Adipocyte (in vitro differentiated cells): ENCODE results near the gene PLA2G4D.

Experiments
- DNase-seq: peaks from one replicate; pipeline ENCODE4 v3.0.0-alpha.2; 2015; ENCODE audit warnings: low read depth
- H3K27me3 ChIP-seq: replicated peaks from 2 replicates; pipeline ENCODE4 v1.7.0; 2013; ENCODE audit warnings: mild to moderate bottlenecking, low read length, moderate library complexity; ENCODE audit not compliant: control insufficient read depth, insufficient read depth
- H3K36me3 ChIP-seq: 2 replicates; pipeline ENCODE4 v1.7.0; 2013; ENCODE audit warnings: low read length, mild to moderate bottlenecking, moderate library complexity; ENCODE audit not compliant: control insufficient read depth, insufficient read depth, severe bottlenecking
- H3K4me1 ChIP-seq: 2 replicates; pipeline ENCODE4 v1.7.0; 2013; ENCODE audit warnings: mild to moderate bottlenecking, low read length, moderate library complexity; ENCODE audit not compliant: control insufficient read depth, insufficient read depth
- H3K4me3 ChIP-seq: 2 replicates; pipeline ENCODE4 v1.7.0; 2013; ENCODE audit warnings: mild to moderate bottlenecking, low read length, moderate library complexity
- H3K9ac ChIP-seq: 2 replicates; pipeline ENCODE4 v1.7.0; 2013; ENCODE audit warnings: mild to moderate bottlenecking, low read length, moderate library complexity
- H3K9me3 ChIP-seq: 2 replicates; pipeline ENCODE4 v1.7.0; 2013; ENCODE audit warnings: mild to moderate bottlenecking, low read length, moderate library complexity; ENCODE audit not compliant: control insufficient read depth

The PLA2G4D gene

GRCh38 chr15:42087926-42088800 lies 6.2 kb downstream of the PLA2G4D start:
- peaks cover 5% of the 10 kb centered on the region for H3K4me1 ChIP-seq
- DNase-seq, result no peak
- no peaks in the 10 kb centered on the region for H3K9me3 ChIP-seq
- no peaks in the 10 kb centered on the region for H3K36me3 ChIP-seq
- H3K4me3 ChIP-seq, result no peak overlapping the region
- H3K27me3 ChIP-seq, result peaks cover 79% of the 10 kb centered on the region
- no peak overlapping the region for H3K9ac ChIP-seq

GRCh38 chr15:42087460-42087859 lies 6.9 kb downstream of the PLA2G4D start:
- Histone ChIP-seq H3K9ac (no peak overlapping the region), H3K4me1 (no peaks in the 10 kb centered on the region), H3K36me3 (no peaks in the 10 kb centered on the region), H3K4me3 (no peak overlapping the region), H3K27me3 (peaks cover 79% of the 10 kb centered on the region), H3K9me3 (no peaks in the 10 kb centered on the region)
- DNase-seq, result no peak

GRCh38 chr15:42085721-42086120 lies 8.6 kb downstream of the PLA2G4D start:
- Histone ChIP-seq H3K36me3 (no peaks in the 10 kb centered on the region), H3K9me3 (no peaks in the 10 kb centered on the region), H3K4me1 (no peaks in the 10 kb centered on the region), H3K9ac (no peak overlapping the region), H3K4me3 (no peak overlapping the region), H3K27me3 (peaks cover 82% of the 10 kb centered on the region)
- DNase-seq, result no peak

- Histone ChIP-seq H3K27me3 (peaks cover 82% of the 10 kb centered on the region), H3K4me1 (no peaks in the 10 kb centered on the region), H3K4me3 (no peak overlapping the region), H3K9me3 (no peaks in the 10 kb centered on the region), H3K9ac (no peak overlapping the region), H3K36me3 (no peaks in the 10 kb centered on the region)
- DNase-seq, result no peak
Measured at GRCh38 chr15:42085236-42085605, 9.1 kb downstream of the PLA2G4D start.

GRCh38 chr15:42084465-42085235 lies 9.7 kb downstream of the PLA2G4D start:
- H3K4me3 ChIP-seq, result no peak overlapping the region
- H3K9me3 ChIP-seq, result no peaks in the 10 kb centered on the region
- no peak overlapping the region for H3K9ac ChIP-seq
- H3K27me3 ChIP-seq, result peaks cover 82% of the 10 kb centered on the region
- H3K36me3 ChIP-seq, result no peaks in the 10 kb centered on the region
- H3K4me1 ChIP-seq, result no peaks in the 10 kb centered on the region
- peak; percentile 83 for DNase-seq

GRCh38 chr15:42083916-42084315 lies 10.4 kb downstream of the PLA2G4D start:
- H3K9ac ChIP-seq, result no peak overlapping the region
- DNase-seq, result no peak
- no peaks in the 10 kb centered on the region for H3K4me1 ChIP-seq
- no peak overlapping the region for H3K4me3 ChIP-seq
- H3K27me3 ChIP-seq, result peaks cover 82% of the 10 kb centered on the region
- H3K36me3 ChIP-seq, result no peaks in the 10 kb centered on the region
- no peaks in the 10 kb centered on the region for H3K9me3 ChIP-seq

GRCh38 chr15:42083605-42083908 lies 10.8 kb downstream of the PLA2G4D start:
- Histone ChIP-seq H3K4me1 (no peaks in the 10 kb centered on the region), H3K4me3 (no peak overlapping the region), H3K9ac (no peak overlapping the region), H3K36me3 (no peaks in the 10 kb centered on the region), H3K9me3 (no peaks in the 10 kb centered on the region), H3K27me3 (peaks cover 82% of the 10 kb centered on the region)
- no peak for DNase-seq

GRCh38 chr15:42082823-42083604 lies 11.3 kb downstream of the PLA2G4D start:
- DNase-seq, result no peak
- no peaks in the 10 kb centered on the region for H3K36me3 ChIP-seq
- H3K9ac ChIP-seq, result no peak overlapping the region
- H3K9me3 ChIP-seq, result no peaks in the 10 kb centered on the region
- H3K4me1 ChIP-seq, result no peaks in the 10 kb centered on the region
- no peak overlapping the region for H3K4me3 ChIP-seq
- H3K27me3 ChIP-seq, result peaks cover 81% of the 10 kb centered on the region

- H3K36me3 ChIP-seq, result no peaks in the 10 kb centered on the region
- no peaks in the 10 kb centered on the region for H3K9me3 ChIP-seq
- no peak for DNase-seq
- H3K9ac ChIP-seq, result no peak overlapping the region
- H3K27me3 ChIP-seq, result peaks cover 80% of the 10 kb centered on the region
- no peaks in the 10 kb centered on the region for H3K4me1 ChIP-seq
- H3K4me3 ChIP-seq, result no peak overlapping the region
Measured at GRCh38 chr15:42082141-42082540, 12.2 kb downstream of the PLA2G4D start.

- peaks cover 76% of the 10 kb centered on the region for H3K27me3 ChIP-seq
- no peaks in the 10 kb centered on the region for H3K9me3 ChIP-seq
- H3K9ac ChIP-seq, result no peak overlapping the region
- H3K36me3 ChIP-seq, result no peaks in the 10 kb centered on the region
- no peak overlapping the region for H3K4me3 ChIP-seq
- DNase-seq, result no peak
- no peaks in the 10 kb centered on the region for H3K4me1 ChIP-seq
Measured at GRCh38 chr15:42080919-42081830, 13.2 kb downstream of the PLA2G4D start.
